Adipose tissue (tissue), 3 donors: ENCODE measurements around the gene RGS4. TPM values are rescaled to one million over a fixed set of nuclear protein-coding genes. Genes with fewer than 3 reads are reported as not detected.
"Not testable (repeated sequence)": the region's sequence is repeated elsewhere in the genome, so short reads cannot be mapped to it uniquely, and the experiment has no call there.

ENCODE experiments used
- H3K27ac ChIP-seq: one replicate; pipeline ENCODE4 v1.5.1; 2013; ENCODE audit warnings: low read depth, low read length
- WGBS, 3 donors: extraction: QIAGEN DNeasy Blood & Tissue Kit; methylation state at CpG; one replicate each; pipeline ENCODE4 v1.1.7; 2013; 5-methylcytosine and 5-hydroxymethylcytosine counted together
- polyA plus RNA-seq, 3 donors: library from polyadenylated mRNA; stranded (reverse); fragments of 200-250 nt; gene quantifications; one replicate each; pipeline ENCODE4 v1.2.3, GENCODE V29; 2013
- donor health status: healthy with polysubstance abuse.
- donor health status: Bipolar disorder and iron deficiency.
- donor health status: healthy.

Gene RGS4
- polyA plus RNA-seq, 3 donors: 0.93 to 8.4 (median 5.8) TPM

GRCh38 chr1:163063610-163064009, 5.6 kb upstream of the RGS4 start:
- H3K27ac ChIP-seq: no peak overlapping the region
- 37 to 64% (median 57%) methylated on average over 3 of the region's 3 CpGs for WGBS, 3 donors

GRCh38 chr1:163066168-163066567, 3.0 kb upstream of the RGS4 start:
- WGBS, 3 donors: 65 to 90% (median 86%) methylated on average over 1 of the region's 1 CpG
- H3K27ac ChIP-seq: no peak overlapping the region

- WGBS, 3 donors: 79 to 87% (median 87%) methylated on average over 2 of the region's 2 CpGs
- no peak overlapping the region for H3K27ac ChIP-seq
These were observed 2.5 kb upstream of the RGS4 start for GRCh38 chr1:163066686-163067085.

- 9 to 23% (median 14%) methylated on average over 5 of the region's 5 CpGs for WGBS, 3 donors
- no peak overlapping the region for H3K27ac ChIP-seq
These were observed 445 bp upstream of the RGS4 start for GRCh38 chr1:163068716-163069115.

GRCh38 chr1:163069655-163070277, 605 bp downstream of the RGS4 start:
- no peak overlapping the region for H3K27ac ChIP-seq
- 38 to 63% (median 48%) methylated on average over 2 of the region's 2 CpGs for WGBS, 3 donors

GRCh38 chr1:163071405-163072255, 2.5 kb downstream of the RGS4 start:
- 8 to 12% (median 11%) methylated on average over 6 of the region's 6 CpGs for WGBS, 3 donors
- no peak overlapping the region for H3K27ac ChIP-seq

- no peak overlapping the region for H3K27ac ChIP-seq
- 83 to 95% (median 87%) methylated on average over 1 of the region's 1 CpG for WGBS, 3 donors
These were observed 3.5 kb downstream of the RGS4 start for GRCh38 chr1:163072658-163073057.

- H3K27ac ChIP-seq: no peak overlapping the region
- WGBS, 3 donors: 77 to 100% (median 97%) methylated on average over 1 of the region's 1 CpG
These were observed 4.8 kb downstream of the RGS4 start for GRCh38 chr1:163074004-163074403.

- WGBS, 3 donors: 59 to 73% (median 66%) methylated on average over 2 of the region's 2 CpGs
- H3K27ac ChIP-seq: no peak overlapping the region
These were observed 5.6 kb downstream of the RGS4 start for GRCh38 chr1:163074716-163075284.

GRCh38 chr1:163076044-163076443, 6.9 kb downstream of the RGS4 start:
- WGBS, 3 donors: 68 to 88% (median 85%) methylated on average over 4 of the region's 4 CpGs

GRCh38 chr1:163076446-163076845, 7.3 kb downstream of the RGS4 start:
- no peak overlapping the region for H3K27ac ChIP-seq
- 83 to 90% (median 90%) methylated on average over 3 of the region's 3 CpGs for WGBS, 3 donors

More at GRCh38 chr1:163076044-163076443, 6.9 kb downstream of the RGS4 start:
- no peak overlapping the region for H3K27ac ChIP-seq

GRCh38 chr1:163076981-163077761, 8.0 kb downstream of the RGS4 start:
- WGBS, 3 donors: 81 to 93% (median 87%) methylated on average over 5 of the region's 5 CpGs
- no peak overlapping the region for H3K27ac ChIP-seq

- WGBS, 3 donors: 42 to 64% (median 48%) methylated on average over 6 of the region's 6 CpGs
- no peak overlapping the region for H3K27ac ChIP-seq
These were observed 13.8 kb downstream of the RGS4 start for GRCh38 chr1:163082971-163083370.

- no peak overlapping the region for H3K27ac ChIP-seq
- 71 to 93% (median 83%) methylated on average over 1 of the region's 1 CpG for WGBS, 3 donors
These were observed 14.5 kb downstream of the RGS4 start for GRCh38 chr1:163083690-163084089.

- H3K27ac ChIP-seq: no peak overlapping the region
- WGBS, 3 donors: 67 to 81% (median 79%) methylated on average over 1 of the region's 1 CpG
These were observed 15.2 kb downstream of the RGS4 start for GRCh38 chr1:163084330-163084729.

- WGBS, 3 donors: 55 to 75% (median 63%) methylated on average over 4 of the region's 4 CpGs
- H3K27ac ChIP-seq: no peak overlapping the region
These were observed 16.1 kb downstream of the RGS4 start for GRCh38 chr1:163085041-163085903.

GRCh38 chr1:163085904-163086268, 16.7 kb downstream of the RGS4 start:
- 60 to 64% (median 64%) methylated on average over 2 of the region's 2 CpGs for WGBS, 3 donors
- no peak overlapping the region for H3K27ac ChIP-seq

GRCh38 chr1:163089117-163089516, 20.0 kb downstream of the RGS4 start:
- WGBS, 3 donors: 64 to 86% (median 85%) methylated on average over 4 of the region's 4 CpGs
- H3K27ac ChIP-seq: not testable (repeated sequence)
